Measurements from ENCODE around the gene SAMD8. TPM values are rescaled to one million over a fixed set of nuclear protein-coding genes. Genes with fewer than 3 reads are reported as not detected.

Gene SAMD8
- total and polyA plus RNA-seq, 2 of the 8 experiments (the other 6 are each of a cell fraction or from before 2014, with no cell fraction given), result 11.7 to 20.9 TPM

GRCh38 chr10:75181073-75181472 lies 69.6 kb downstream of the SAMD8 start:
- ChIA-PET POLR2A (ENCODE audit: partially characterized antibody) (interaction anchor here (1.0 to 36.7 kb wide), 2 partner anchors 30 to 47 kb away, joined by 5 to 801 read pairs; partner anchors contain the start of genes COMTD1 and VDAC2), CTCF (ENCODE audit: partially characterized antibody) (interaction anchor here (0.8 to 1.5 kb wide), 2 partner anchors 23 to 95 kb away, joined by 3 to 5 read pairs; no protein-coding TSS in a partner anchor)
- H3K4me2 ChIP-seq (ENCODE audit: insufficient read depth in 1 of 2, low read depth in 2 of 2, low read length in 2 of 2), result no peak overlapping the region
- no peaks in the 10 kb centered on the region for H3K79me1 ChIP-seq (ENCODE audit: low read depth, low read length)
- H2BK15ac ChIP-seq (ENCODE audit: low read length), result no peak overlapping the region
- no peak overlapping the region for H3K56ac ChIP-seq (replicated peaks; ENCODE audit: insufficient read length, low read depth, low read length)
- no peaks in the 10 kb centered on the region for H3K27me3 ChIP-seq (replicated peaks in 1 of 4; ENCODE audit: control insufficient read depth in 3 of 4, extremely low read depth in 1 of 4, insufficient read depth in 3 of 4, low read length in 3 of 4)
- no peak overlapping the region for H3K27ac ChIP-seq (ENCODE audit: low read depth, low read length)
- 85% methylated on average over 1 of the region's 1 CpG; no CpG with 5 or more reads in 1 of the 2 experiments for WGBS, 2 experiments (ENCODE audit: extremely low coverage in 1 of 2, insufficient coverage in 1 of 2, insufficient read length in 1 of 2, insufficient replicate concordance in 2 of 2, low coverage in 1 of 2, low lambda C conversion rate in 2 of 2, missing lambda C conversion rate in 1 of 2)
- H2BK120ac ChIP-seq (replicated peaks; ENCODE audit: low read depth, low read length), result no peak overlapping the region
- no peak overlapping the region for H4K91ac ChIP-seq (replicated peaks; ENCODE audit: insufficient read length, low read length)
- H3K79me2 ChIP-seq (ENCODE audit: control insufficient read depth in 1 of 2, insufficient read depth in 2 of 2, low read length in 2 of 2), result no peaks in the 10 kb centered on the region
- no peak overlapping the region for H3K14ac ChIP-seq (ENCODE audit: insufficient read length)
- H3K23me2 ChIP-seq (ENCODE audit: low read depth, low read length), result no peaks in the 10 kb centered on the region
- no peak overlapping the region for H4K5ac ChIP-seq (ENCODE audit: insufficient read length, low read depth, low read length)
- no peak overlapping the region for H2AFZ ChIP-seq (ENCODE audit: low read length)
- no peak for FAIRE-seq
- no peak overlapping the region for H3K9ac ChIP-seq (replicated peaks in 1 of 4; ENCODE audit: extremely low read depth in 1 of 4, low read depth in 3 of 4, low read length in 3 of 4)
- H3K4ac ChIP-seq (replicated peaks; ENCODE audit: insufficient read length, low read depth, low read length), result no peak overlapping the region
- H3K36me3 ChIP-seq (ENCODE audit: control insufficient read depth in 2 of 4, insufficient read depth in 4 of 4, low read length in 3 of 4), result peaks cover 0 to 6% (median 0%) of the 10 kb centered on the region in 4 experiments; a peak in 2 of 8 replicates
- TF ChIP-seq CEBPB (IDR thresholded peaks at IDR 0.05; ENCODE audit: low read depth, low read length) (no peak), NANOG (IDR thresholded peaks at IDR 0.05; ENCODE audit: insufficient read depth, low read depth, low read length, poor library complexity, severe bottlenecking) (no peak), CTBP2 (IDR thresholded peaks at IDR 0.05; ENCODE audit: borderline replicate concordance, insufficient read depth, insufficient read length, low read length) (no peak), BRCA1 (IDR thresholded peaks at IDR 0.05; ENCODE audit: low read depth, low read length) (no peak), CBX8 (IDR thresholded peaks at IDR 0.05; ENCODE audit: borderline replicate concordance, low read depth, low read length) (no peak), E2F6 (IDR thresholded peaks at IDR 0.05) (no peak), BCL11A (IDR thresholded peaks at IDR 0.05; ENCODE audit: low read depth in 2 of 2, low read length in 2 of 2) (no peak)
- TF ChIP-seq, protein P1, sequence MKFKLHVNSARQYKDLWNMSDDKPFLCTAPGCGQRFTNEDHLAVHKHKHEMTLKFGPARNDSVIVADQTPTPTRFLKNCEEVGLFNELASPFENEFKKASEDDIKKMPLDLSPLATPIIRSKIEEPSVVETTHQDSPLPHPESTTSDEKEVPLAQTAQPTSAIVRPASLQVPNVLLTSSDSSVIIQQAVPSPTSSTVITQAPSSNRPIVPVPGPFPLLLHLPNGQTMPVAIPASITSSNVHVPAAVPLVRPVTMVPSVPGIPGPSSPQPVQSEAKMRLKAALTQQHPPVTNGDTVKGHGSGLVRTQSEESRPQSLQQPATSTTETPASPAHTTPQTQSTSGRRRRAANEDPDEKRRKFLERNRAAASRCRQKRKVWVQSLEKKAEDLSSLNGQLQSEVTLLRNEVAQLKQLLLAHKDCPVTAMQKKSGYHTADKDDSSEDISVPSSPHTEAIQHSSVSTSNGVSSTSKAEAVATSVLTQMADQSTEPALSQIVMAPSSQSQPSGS (IDR thresholded peaks at IDR 0.05; ENCODE audit: low read length), result no peak
- H2BK20ac ChIP-seq (ENCODE audit: low read length), result no peak overlapping the region
- H4K20me1 ChIP-seq (replicated peaks in 1 of 2; ENCODE audit: control insufficient read depth in 1 of 2, insufficient read depth in 2 of 2, low read length in 2 of 2), result peaks cover 0 to under 1% of the 10 kb centered on the region in 2 experiments
- no peak overlapping the region for H4K8ac ChIP-seq (ENCODE audit: extremely low read depth, insufficient read depth, low read length)
- H2BK5ac ChIP-seq (ENCODE audit: low read depth, low read length), result no peak overlapping the region
- no peak overlapping the region for H3K4me3 ChIP-seq (ENCODE audit: extremely low read depth in 1 of 4, insufficient read depth in 2 of 4, low read depth in 3 of 4, low read length in 4 of 4)
- no peaks in the 10 kb centered on the region for H3K9me3 ChIP-seq (ENCODE audit: insufficient read depth in 2 of 2, low read depth in 1 of 2, low read length in 1 of 2)
- no peak overlapping the region for H2AK5ac ChIP-seq (ENCODE audit: low read depth, low read length)
- no peak overlapping the region for H3K18ac ChIP-seq (ENCODE audit: extremely low read depth, low read length)
- no peak overlapping the region for H3K23ac ChIP-seq (ENCODE audit: insufficient read length)
- peaks cover 0 to 2% (median 0%) of the 10 kb centered on the region in 4 experiments; a peak in 1 of 7 replicates for H3K4me1 ChIP-seq (replicated peaks in 1 of 4; ENCODE audit: control insufficient read depth in 3 of 4, insufficient read depth in 4 of 4, low read length in 3 of 4)
- no peak overlapping the region for H2BK12ac ChIP-seq (ENCODE audit: low read depth, low read length)
- no peak for DNase-seq (ENCODE audit: low read depth in 1 of 2, low spot score in 2 of 2)

Data from H1 (cell line).